A549 (cell line): ENCODE data around the gene MAN1A2. TPM values are rescaled to one million over a fixed set of nuclear protein-coding genes. Genes with fewer than 3 reads are reported as not detected.

ENCODE experiments used
- ATAC-seq, 2 experiments: fragments of 200-7000 bp in 1 of 2; fragments of >200 bp in 1 of 2; cut with Nextera tagmentation in 1 of 2; cut with Tn5 transposase in 1 of 2; 3 replicates each; pipeline versions ENCODE4 v1.8.0 to v1.9.1; 2018 to 2020; ENCODE audit warnings: mild to moderate bottlenecking in 1 of 2, moderate library complexity in 1 of 2
- CTCF ChIA-PET: fragments of 300-600 bp; sonication (Branson Sonifier 250); formaldehyde crosslinking; extraction: SDS; loops from one replicate; lab custom pipeline; 2021; ENCODE audit warnings: antibody characterized with exemption, inconsistent platforms; lab: Yijun Ruan, JAX
- POLR2A ChIA-PET: fragments of 350-600 bp; formaldehyde crosslinking; extraction: SDS; loops from one replicate; lab custom pipeline; 2021; ENCODE audit warnings: antibody characterized with exemption, inconsistent platforms; lab: Yijun Ruan, JAX
- DNase-seq, 2 experiments: peaks; one replicate each; pipeline versions ENCODE4 v3.0.0 to v3.0.0-alpha.2; 2011 to 2016; ENCODE audit warnings: low read depth in 1 of 2, low spot score in 1 of 2
- FAIRE-seq: peaks from 2 replicates; lab custom pipeline; 2011; peaks lifted over from hg19 to GRCh38; lab: Jason Lieb, UNC
- H3K27ac ChIP-seq, 2 experiments: fragments of >200 bp; sonication (Bioruptor Twin); formaldehyde crosslinking; 3 replicates each; pipeline ENCODE4 v1.5.1; 2016 to 2017
- H3K4me1 ChIP-seq: fragments of >200 bp; sonication (Bioruptor Twin); formaldehyde crosslinking; 3 replicates; pipeline ENCODE4 v1.6.1; 2016
- H3K4me2 ChIP-seq: fragments of >200 bp; sonication (Bioruptor Twin); formaldehyde crosslinking; 3 replicates; pipeline ENCODE4 v1.6.1; 2016
- H3K4me3 ChIP-seq: fragments of >200 bp; sonication (Bioruptor Twin); formaldehyde crosslinking; 3 replicates; pipeline ENCODE4 v1.5.1; 2016
- H3K9me3 ChIP-seq: fragments of >200 bp; sonication (Bioruptor Twin); formaldehyde crosslinking; 3 replicates; pipeline ENCODE4 v1.6.1; 2016
- BCL3 ChIP-seq: fragments of >200 bp; sonication (Bioruptor Twin); formaldehyde crosslinking; IDR thresholded peaks from 3 replicates; pipeline ENCODE4 v1.6.1; 2016
- CBX2 ChIP-seq: fragments of 200-600 bp; sonication (generic); IDR thresholded peaks from 2 replicates; pipeline ENCODE4 v1.6.1; 2016; ENCODE audit warnings: low read depth, mild to moderate bottlenecking, borderline replicate concordance
- CHD2 ChIP-seq: fragments of 150-350 bp; IDR thresholded peaks from 2 replicates; pipeline ENCODE4 v1.6.1; 2014; ENCODE audit warnings: low read length; ENCODE audit not compliant: partially characterized antibody
- ELK1 ChIP-seq: fragments of 150-350 bp; IDR thresholded peaks from 2 replicates; pipeline ENCODE4 v1.6.1; 2014; ENCODE audit warnings: low read depth, mild to moderate bottlenecking, low read length
- FOSL2 ChIP-seq, 2 experiments: fragments of 450-650 bp in 1 of 2; fragments of >200 bp in 1 of 2; sonication (Bioruptor Twin) in 1 of 2; formaldehyde crosslinking; IDR thresholded peaks; 2 replicates each; pipeline versions ENCODE4 v1.5.0 to v1.6.1; 2016 to 2020; ENCODE audit warnings: mild to moderate bottlenecking in 1 of 2, moderate library complexity in 1 of 2
- HOXB13 ChIP-seq: fragments of 250-450 bp; sonication (Bioruptor Pico); IDR thresholded peaks from 2 replicates; pipeline ENCODE4 v1.5.0; 2020; ENCODE audit warnings: low read depth, mild to moderate bottlenecking, moderate library complexity
- JUN ChIP-seq, 2 experiments: fragments of >200 bp; sonication (Bioruptor Twin); formaldehyde crosslinking; IDR thresholded peaks; 2 replicates in 1 of 2; 3 replicates in 1 of 2; pipeline ENCODE4 v1.6.1; 2016 to 2017
- KDM1A ChIP-seq: fragments of 200-600 bp; sonication (generic); IDR thresholded peaks from 2 replicates; pipeline ENCODE4 v1.6.1; 2016; ENCODE audit warnings: low read depth, mild to moderate bottlenecking
- KDM5A ChIP-seq: fragments of 200-600 bp; sonication (generic); IDR thresholded peaks from 2 replicates; pipeline ENCODE4 v1.6.1; 2016; ENCODE audit warnings: antibody characterized with exemption, mild to moderate bottlenecking
- RAD21 ChIP-seq, 2 experiments: fragments of >200 bp in 1 of 2; sonication (Bioruptor Twin) in 1 of 2; formaldehyde crosslinking in 1 of 2; IDR thresholded peaks in 1 of 2; conservative IDR thresholded peaks in 1 of 2; 2 replicates in 1 of 2; 3 replicates in 1 of 2; pipeline ENCODE4 v1.6.1; 2012 to 2018; ENCODE audit warnings: inconsistent platforms in 1 of 2
- SMC3 ChIP-seq: fragments of >200 bp; sonication (Bioruptor Twin); formaldehyde crosslinking; IDR thresholded peaks from 3 replicates; pipeline ENCODE4 v1.6.1; 2018; ENCODE audit warnings: inconsistent platforms
- TP53 ChIP-seq: fragments of 250-450 bp; sonication (Bioruptor Pico); IDR thresholded peaks from 2 replicates; pipeline ENCODE4 v1.5.0; 2021; ENCODE audit warnings: mild to moderate bottlenecking, moderate library complexity
- ZC3H11A ChIP-seq: fragments of 450-650 bp; IDR thresholded peaks from 2 replicates; pipeline ENCODE4 v1.6.1; 2014; ENCODE audit warnings: antibody characterized with exemption, mild to moderate bottlenecking
- ZFP36 ChIP-seq: fragments of 450-650 bp; IDR thresholded peaks from 2 replicates; pipeline ENCODE4 v1.6.1; 2014; ENCODE audit warnings: borderline replicate concordance; ENCODE audit not compliant: partially characterized antibody
- ZSCAN20 ChIP-seq: fragments of 250-450 bp; sonication (Bioruptor Pico); IDR thresholded peaks from 2 replicates; pipeline ENCODE4 v1.8.0; 2022; ENCODE audit warnings: mild to moderate bottlenecking, moderate library complexity
- WGBS: methylation state at CpG from one replicate; pipeline ENCODE4 v1.1.6; 2017; ENCODE audit errors: missing lambda C conversion rate; 5-methylcytosine and 5-hydroxymethylcytosine counted together
- polyA plus RNA-seq, 4 experiments: library from polyadenylated mRNA; depleted of rRNA in 3 of 4; stranded (reverse); fragments of >200 nt; fragmentation: RNase III in 1 of 4; extraction: RNeasy Plus Mini Kit Qiagen cat#74134 plus additional on column Dnase treatment in 1 of 4; gene quantifications; 2 replicates in 3 of 4; 3 replicates in 1 of 4; pipeline ENCODE4 v1.2.3, GENCODE V29; 2011 to 2017
- TF ChIP-seq, protein P1 (sequence below): IDR thresholded peaks from 2 replicates; pipeline ENCODE4 v1.6.1; 2012
- TF ChIP-seq, protein P2 (sequence below): fragments of >200 bp; sonication (Bioruptor Twin); formaldehyde crosslinking; IDR thresholded peaks from 3 replicates; pipeline ENCODE4 v1.5.1; 2016

The MAN1A2 gene
- polyA plus RNA-seq, 2 of the 4 experiments (the other 2 are of a cell fraction) = 10.2 to 18.7 TPM

GRCh38 chr1:117512728-117513321 is 145.6 kb downstream of the MAN1A2 start:
- H3K4me2 ChIP-seq = no peak overlapping the region
- TF ChIP-seq, protein P1, sequence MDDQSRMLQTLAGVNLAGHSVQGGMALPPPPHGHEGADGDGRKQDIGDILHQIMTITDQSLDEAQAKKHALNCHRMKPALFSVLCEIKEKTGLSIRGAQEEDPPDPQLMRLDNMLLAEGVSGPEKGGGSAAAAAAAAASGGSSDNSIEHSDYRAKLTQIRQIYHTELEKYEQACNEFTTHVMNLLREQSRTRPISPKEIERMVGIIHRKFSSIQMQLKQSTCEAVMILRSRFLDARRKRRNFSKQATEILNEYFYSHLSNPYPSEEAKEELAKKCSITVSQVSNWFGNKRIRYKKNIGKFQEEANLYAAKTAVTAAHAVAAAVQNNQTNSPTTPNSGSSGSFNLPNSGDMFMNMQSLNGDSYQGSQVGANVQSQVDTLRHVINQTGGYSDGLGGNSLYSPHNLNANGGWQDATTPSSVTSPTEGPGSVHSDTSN = no peak
- TF ChIP-seq JUN (IDR thresholded peaks at IDR 0.05) = no peak
- no peak for TF ChIP-seq CHD2
- peak; percentile 69 for TF ChIP-seq SMC3
- TF ChIP-seq, protein P2, sequence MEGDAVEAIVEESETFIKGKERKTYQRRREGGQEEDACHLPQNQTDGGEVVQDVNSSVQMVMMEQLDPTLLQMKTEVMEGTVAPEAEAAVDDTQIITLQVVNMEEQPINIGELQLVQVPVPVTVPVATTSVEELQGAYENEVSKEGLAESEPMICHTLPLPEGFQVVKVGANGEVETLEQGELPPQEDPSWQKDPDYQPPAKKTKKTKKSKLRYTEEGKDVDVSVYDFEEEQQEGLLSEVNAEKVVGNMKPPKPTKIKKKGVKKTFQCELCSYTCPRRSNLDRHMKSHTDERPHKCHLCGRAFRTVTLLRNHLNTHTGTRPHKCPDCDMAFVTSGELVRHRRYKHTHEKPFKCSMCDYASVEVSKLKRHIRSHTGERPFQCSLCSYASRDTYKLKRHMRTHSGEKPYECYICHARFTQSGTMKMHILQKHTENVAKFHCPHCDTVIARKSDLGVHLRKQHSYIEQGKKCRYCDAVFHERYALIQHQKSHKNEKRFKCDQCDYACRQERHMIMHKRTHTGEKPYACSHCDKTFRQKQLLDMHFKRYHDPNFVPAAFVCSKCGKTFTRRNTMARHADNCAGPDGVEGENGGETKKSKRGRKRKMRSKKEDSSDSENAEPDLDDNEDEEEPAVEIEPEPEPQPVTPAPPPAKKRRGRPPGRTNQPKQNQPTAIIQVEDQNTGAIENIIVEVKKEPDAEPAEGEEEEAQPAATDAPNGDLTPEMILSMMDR = peak; percentile 63
- TF ChIP-seq KDM1A = no peak
- no peak for TF ChIP-seq BCL3
- no peak for TF ChIP-seq CBX2
- no peak for TF ChIP-seq TP53
- TF ChIP-seq RAD21 (conservative IDR thresholded peaks at IDR 0.05 in 1 of 2, IDR thresholded peaks at IDR 0.05 in 1 of 2) = peak; percentile 67 to 76
- no peak overlapping the region for H3K27ac ChIP-seq
- peak in 1 of 2 experiments; percentile 1 for DNase-seq
- H3K9me3 ChIP-seq = no peaks in the 10 kb centered on the region
- no peak for ATAC-seq
- ChIA-PET POLR2A (no interaction called here), CTCF (interaction anchor here (0.6 to 3.9 kb wide), 15 partner anchors 10 to 634 kb away, joined by 3 to 34 read pairs (median 3); no protein-coding TSS in a partner anchor)
- FAIRE-seq = no peak
- no peak overlapping the region for H3K4me3 ChIP-seq
- WGBS = 0% methylated on average over 1 of the region's 1 CpG
- no peaks in the 10 kb centered on the region for H3K4me1 ChIP-seq

- WGBS = 95% methylated on average over 1 of the region's 1 CpG
- TF ChIP-seq ZFP36 = no peak
- TF ChIP-seq, protein P2 = no peak
- no peak for TF ChIP-seq HOXB13 (CRISPR knock-in tag)
- TF ChIP-seq ZC3H11A = no peak
- TF ChIP-seq KDM5A = no peak
- TF ChIP-seq ZSCAN20 (CRISPR knock-in tag) = no peak
- TF ChIP-seq FOSL2 (IDR thresholded peaks at IDR 0.05) = no peak
- TF ChIP-seq FOSL2 (CRISPR knock-in tag; IDR thresholded peaks at IDR 0.05) = no peak
- no peak for TF ChIP-seq ELK1
- ChIA-PET CTCF (no interaction called here), POLR2A (no interaction called here)
- H3K4me3 ChIP-seq = no peak overlapping the region
- DNase-seq = no peak
- ATAC-seq = no peak
- H3K4me2 ChIP-seq = no peak overlapping the region
- no peaks in the 10 kb centered on the region for H3K9me3 ChIP-seq
- no peak for FAIRE-seq
- no peak overlapping the region for H3K27ac ChIP-seq
- H3K4me1 ChIP-seq = no peaks in the 10 kb centered on the region
Observed at GRCh38 chr1:117523111-117523510, 155.9 kb downstream of the MAN1A2 start.
